GM23248 (cell line): ENCODE results near the gene TMEM161A.

Experiments
- EZH2 ChIP-seq: fragments of 200-600 bp; sonication (generic); IDR thresholded peaks from 2 replicates; pipeline ENCODE4 v1.6.1; 2018; ENCODE audit warnings: antibody characterized with exemption, mild to moderate bottlenecking; ENCODE audit not compliant: insufficient read depth, poor library complexity, severe bottlenecking
- EZH2phosphoT487 ChIP-seq: fragments of 200-600 bp; sonication (generic); IDR thresholded peaks from 2 replicates; pipeline ENCODE4 v1.6.1; 2018; ENCODE audit warnings: antibody characterized with exemption, moderate library complexity, mild to moderate bottlenecking, low read depth; ENCODE audit not compliant: insufficient read depth

GRCh38 chr19:19075126-19075525, 63.2 kb downstream of the TMEM161A start:
- TF ChIP-seq EZH2 (no peak), EZH2phosphoT487 (no peak)
